K562 (cell line): Measurements from ENCODE around the gene ZNF814. TPM values are rescaled to one million over a fixed set of nuclear protein-coding genes. Genes with fewer than 3 reads are reported as not detected.

Source experiments
- ADNP ChIP-seq: fragments of 200-800 bp; sonication (Bioruptor generic); IDR thresholded peaks from 2 replicates; pipeline ENCODE4 v1.6.1; 2016; ENCODE audit warnings: missing genetic modification characterization, missing compliant biosample characterization
- ARNT ChIP-seq, 2 experiments: fragments of 450-650 bp; IDR thresholded peaks; 2 replicates each; pipeline ENCODE4 v1.6.1; 2016; ENCODE audit warnings: mild to moderate bottlenecking in 1 of 2
- BHLHE40 ChIP-seq: IDR thresholded peaks from 2 replicates; pipeline ENCODE4 v1.6.1; 2011; ENCODE audit warnings: low read length, improper control_type of control experiment
- KLF13 ChIP-seq: fragments of 450-650 bp; IDR thresholded peaks from 2 replicates; pipeline ENCODE4 v1.6.1; 2016; ENCODE audit warnings: missing genetic modification characterization, low read depth, mild to moderate bottlenecking, missing compliant biosample characterization, moderate library complexity, borderline replicate concordance
- NR2C1 ChIP-seq, 2 experiments: fragments of 450-650 bp; IDR thresholded peaks; 2 replicates each; pipeline ENCODE4 v1.6.1; 2017; ENCODE audit warnings: mild to moderate bottlenecking in 2 of 2, antibody characterized with exemption in 1 of 2, inconsistent platforms in 1 of 2, missing compliant biosample characterization in 1 of 2, missing genetic modification characterization in 1 of 2
- POLR2H ChIP-seq: IDR thresholded peaks from 2 replicates; pipeline ENCODE4 v1.6.1; 2016; ENCODE audit warnings: missing genetic modification characterization, low read depth, mild to moderate bottlenecking, control low read depth, missing compliant biosample characterization, moderate library complexity
- TARDBP ChIP-seq: fragments of 450-650 bp; IDR thresholded peaks from 2 replicates; pipeline ENCODE4 v1.6.1; 2016
- polyA plus RNA-seq, 8 experiments: library from polyadenylated mRNA; depleted of rRNA in 4 of 8; stranded (reverse) in 5 of 8; unstranded in 3 of 8; fragments of >200 nt; fragmentation: Nextera tagmentation in 2 of 8; fragmentation: Illumina TruSeq in 1 of 8; extraction: Ambion mirVana in 2 of 8; extraction: Trizol in 1 of 8; gene quantifications; 2 replicates each; pipeline versions ENCODE4 v1.2.1 to v1.2.3, GENCODE V29; 2011 to 2014; ENCODE audit warnings: inconsistent platforms in 1 of 8, missing spikeins in 1 of 8
- total RNA-seq, 7 experiments: library from RNA; depleted of rRNA in 6 of 7; stranded (reverse); fragments of >200 nt in 6 of 7; fragmentation: Illumina TruSeq in 2 of 7; extraction: Trizol in 2 of 7; gene quantifications; 2 replicates each; pipeline versions ENCODE4 v1.2.1 to v1.2.3, GENCODE V29; 2011 to 2021; ENCODE audit warnings: low replicate concordance in 1 of 7
- TF ChIP-seq, protein P1 (sequence below): sonication (generic); formaldehyde crosslinking; IDR thresholded peaks from 2 replicates; pipeline ENCODE4 v1.8.0; 2023; ENCODE audit warnings: mild to moderate bottlenecking, missing genetic modification reagents
- TF ChIP-seq, protein P2 (sequence below): fragments of 250-450 bp; sonication (Bioruptor Pico); IDR thresholded peaks from 2 replicates; pipeline ENCODE4 v1.5.0; 2020; ENCODE audit warnings: mild to moderate bottlenecking, borderline replicate concordance
- TF ChIP-seq, protein P3 (sequence below): sonication (generic); formaldehyde crosslinking; IDR thresholded peaks from 2 replicates; pipeline ENCODE4 v1.8.0; 2022; ENCODE audit warnings: mild to moderate bottlenecking, missing genetic modification reagents, borderline replicate concordance
- TF ChIP-seq, protein P4 (sequence below): sonication (generic); formaldehyde crosslinking; IDR thresholded peaks from 2 replicates; pipeline ENCODE4 v1.8.1; 2023; ENCODE audit warnings: missing genetic modification reagents, mild to moderate bottlenecking, borderline replicate concordance
- TF ChIP-seq, protein P5 (sequence below), 3 experiments: IDR thresholded peaks in 2 of 3; conservative IDR thresholded peaks in 1 of 3; 2 replicates each; pipeline ENCODE4 v1.5.1; 2011 to 2012; ENCODE audit warnings: low read length in 3 of 3, mild to moderate bottlenecking in 3 of 3, control low read depth in 2 of 3, improper control_type of control experiment in 1 of 3, inconsistent platforms in 1 of 3, low read depth in 1 of 3, mixed read lengths in 1 of 3, moderate library complexity in 1 of 3; ENCODE audit not compliant: insufficient read depth in 2 of 3

Gene ZNF814
- total and polyA plus RNA-seq, 9 of the 15 experiments (the other 6 are each of a cell fraction or from before 2014, with no cell fraction given) = 0.42 to 3.5 (median 1.9) TPM

DNA sequence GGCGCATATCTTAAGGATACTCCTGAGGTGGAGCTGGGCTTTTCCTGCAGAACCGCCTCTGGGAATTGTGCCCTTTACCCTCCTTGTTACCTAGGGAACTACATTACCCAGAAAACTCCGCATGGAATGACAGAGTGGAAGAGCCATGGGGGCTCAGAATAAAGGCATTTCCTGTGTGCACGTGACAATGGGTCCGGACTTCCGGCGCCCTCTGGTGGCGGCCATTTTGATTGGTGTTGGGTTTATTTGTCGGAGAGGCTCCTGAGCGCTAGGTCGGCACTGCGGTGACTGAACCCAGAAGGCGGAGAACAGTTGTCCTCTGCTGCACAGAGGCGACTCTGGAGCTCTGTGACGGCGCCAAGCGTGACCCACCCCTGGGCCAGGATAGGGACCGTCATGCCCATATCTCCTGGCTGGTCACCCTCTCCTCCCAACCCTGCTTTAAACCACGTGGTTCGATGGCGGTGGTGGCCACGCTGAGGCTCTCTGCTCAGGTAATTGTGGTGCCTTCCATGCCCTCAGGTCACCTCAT is 58.7 kb downstream of the ZNF814 start, which contains the start of gene ZNF587B (continued):
- TF ChIP-seq, protein P1, sequence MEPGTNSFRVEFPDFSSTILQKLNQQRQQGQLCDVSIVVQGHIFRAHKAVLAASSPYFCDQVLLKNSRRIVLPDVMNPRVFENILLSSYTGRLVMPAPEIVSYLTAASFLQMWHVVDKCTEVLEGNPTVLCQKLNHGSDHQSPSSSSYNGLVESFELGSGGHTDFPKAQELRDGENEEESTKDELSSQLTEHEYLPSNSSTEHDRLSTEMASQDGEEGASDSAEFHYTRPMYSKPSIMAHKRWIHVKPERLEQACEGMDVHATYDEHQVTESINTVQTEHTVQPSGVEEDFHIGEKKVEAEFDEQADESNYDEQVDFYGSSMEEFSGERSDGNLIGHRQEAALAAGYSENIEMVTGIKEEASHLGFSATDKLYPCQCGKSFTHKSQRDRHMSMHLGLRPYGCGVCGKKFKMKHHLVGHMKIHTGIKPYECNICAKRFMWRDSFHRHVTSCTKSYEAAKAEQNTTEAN (CRISPR knock-in tag) = no peak
- TF ChIP-seq TARDBP = no peak
- TF ChIP-seq BHLHE40 = peak; percentile 91
- TF ChIP-seq ADNP = no peak
- TF ChIP-seq ARNT (IDR thresholded peaks at IDR 0.05) = no peak
- no peak for TF ChIP-seq NR2C1 (IDR thresholded peaks at IDR 0.05)
- TF ChIP-seq NR2C1 (tag; IDR thresholded peaks at IDR 0.05) = 0 out of 2 replicates have a peak, but pooled peaks have one; percentile 18
- no peak for TF ChIP-seq POLR2H (tag)
- TF ChIP-seq, protein P2, sequence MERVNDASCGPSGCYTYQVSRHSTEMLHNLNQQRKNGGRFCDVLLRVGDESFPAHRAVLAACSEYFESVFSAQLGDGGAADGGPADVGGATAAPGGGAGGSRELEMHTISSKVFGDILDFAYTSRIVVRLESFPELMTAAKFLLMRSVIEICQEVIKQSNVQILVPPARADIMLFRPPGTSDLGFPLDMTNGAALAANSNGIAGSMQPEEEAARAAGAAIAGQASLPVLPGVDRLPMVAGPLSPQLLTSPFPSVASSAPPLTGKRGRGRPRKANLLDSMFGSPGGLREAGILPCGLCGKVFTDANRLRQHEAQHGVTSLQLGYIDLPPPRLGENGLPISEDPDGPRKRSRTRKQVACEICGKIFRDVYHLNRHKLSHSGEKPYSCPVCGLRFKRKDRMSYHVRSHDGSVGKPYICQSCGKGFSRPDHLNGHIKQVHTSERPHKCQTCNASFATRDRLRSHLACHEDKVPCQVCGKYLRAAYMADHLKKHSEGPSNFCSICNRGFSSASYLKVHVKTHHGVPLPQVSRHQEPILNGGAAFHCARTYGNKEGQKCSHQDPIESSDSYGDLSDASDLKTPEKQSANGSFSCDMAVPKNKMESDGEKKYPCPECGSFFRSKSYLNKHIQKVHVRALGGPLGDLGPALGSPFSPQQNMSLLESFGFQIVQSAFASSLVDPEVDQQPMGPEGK (CRISPR knock-in tag) = no peak
- no peak for TF ChIP-seq KLF13 (tag)
- TF ChIP-seq, protein P3, sequence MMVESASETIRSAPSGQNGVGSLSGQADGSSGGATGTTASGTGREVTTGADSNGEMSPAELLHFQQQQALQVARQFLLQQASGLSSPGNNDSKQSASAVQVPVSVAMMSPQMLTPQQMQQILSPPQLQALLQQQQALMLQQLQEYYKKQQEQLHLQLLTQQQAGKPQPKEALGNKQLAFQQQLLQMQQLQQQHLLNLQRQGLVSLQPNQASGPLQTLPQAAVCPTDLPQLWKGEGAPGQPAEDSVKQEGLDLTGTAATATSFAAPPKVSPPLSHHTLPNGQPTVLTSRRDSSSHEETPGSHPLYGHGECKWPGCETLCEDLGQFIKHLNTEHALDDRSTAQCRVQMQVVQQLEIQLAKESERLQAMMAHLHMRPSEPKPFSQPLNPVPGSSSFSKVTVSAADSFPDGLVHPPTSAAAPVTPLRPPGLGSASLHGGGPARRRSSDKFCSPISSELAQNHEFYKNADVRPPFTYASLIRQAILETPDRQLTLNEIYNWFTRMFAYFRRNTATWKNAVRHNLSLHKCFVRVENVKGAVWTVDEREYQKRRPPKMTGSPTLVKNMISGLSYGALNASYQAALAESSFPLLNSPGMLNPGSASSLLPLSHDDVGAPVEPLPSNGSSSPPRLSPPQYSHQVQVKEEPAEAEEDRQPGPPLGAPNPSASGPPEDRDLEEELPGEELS (CRISPR knock-in tag) = no peak
- TF ChIP-seq, protein P4, sequence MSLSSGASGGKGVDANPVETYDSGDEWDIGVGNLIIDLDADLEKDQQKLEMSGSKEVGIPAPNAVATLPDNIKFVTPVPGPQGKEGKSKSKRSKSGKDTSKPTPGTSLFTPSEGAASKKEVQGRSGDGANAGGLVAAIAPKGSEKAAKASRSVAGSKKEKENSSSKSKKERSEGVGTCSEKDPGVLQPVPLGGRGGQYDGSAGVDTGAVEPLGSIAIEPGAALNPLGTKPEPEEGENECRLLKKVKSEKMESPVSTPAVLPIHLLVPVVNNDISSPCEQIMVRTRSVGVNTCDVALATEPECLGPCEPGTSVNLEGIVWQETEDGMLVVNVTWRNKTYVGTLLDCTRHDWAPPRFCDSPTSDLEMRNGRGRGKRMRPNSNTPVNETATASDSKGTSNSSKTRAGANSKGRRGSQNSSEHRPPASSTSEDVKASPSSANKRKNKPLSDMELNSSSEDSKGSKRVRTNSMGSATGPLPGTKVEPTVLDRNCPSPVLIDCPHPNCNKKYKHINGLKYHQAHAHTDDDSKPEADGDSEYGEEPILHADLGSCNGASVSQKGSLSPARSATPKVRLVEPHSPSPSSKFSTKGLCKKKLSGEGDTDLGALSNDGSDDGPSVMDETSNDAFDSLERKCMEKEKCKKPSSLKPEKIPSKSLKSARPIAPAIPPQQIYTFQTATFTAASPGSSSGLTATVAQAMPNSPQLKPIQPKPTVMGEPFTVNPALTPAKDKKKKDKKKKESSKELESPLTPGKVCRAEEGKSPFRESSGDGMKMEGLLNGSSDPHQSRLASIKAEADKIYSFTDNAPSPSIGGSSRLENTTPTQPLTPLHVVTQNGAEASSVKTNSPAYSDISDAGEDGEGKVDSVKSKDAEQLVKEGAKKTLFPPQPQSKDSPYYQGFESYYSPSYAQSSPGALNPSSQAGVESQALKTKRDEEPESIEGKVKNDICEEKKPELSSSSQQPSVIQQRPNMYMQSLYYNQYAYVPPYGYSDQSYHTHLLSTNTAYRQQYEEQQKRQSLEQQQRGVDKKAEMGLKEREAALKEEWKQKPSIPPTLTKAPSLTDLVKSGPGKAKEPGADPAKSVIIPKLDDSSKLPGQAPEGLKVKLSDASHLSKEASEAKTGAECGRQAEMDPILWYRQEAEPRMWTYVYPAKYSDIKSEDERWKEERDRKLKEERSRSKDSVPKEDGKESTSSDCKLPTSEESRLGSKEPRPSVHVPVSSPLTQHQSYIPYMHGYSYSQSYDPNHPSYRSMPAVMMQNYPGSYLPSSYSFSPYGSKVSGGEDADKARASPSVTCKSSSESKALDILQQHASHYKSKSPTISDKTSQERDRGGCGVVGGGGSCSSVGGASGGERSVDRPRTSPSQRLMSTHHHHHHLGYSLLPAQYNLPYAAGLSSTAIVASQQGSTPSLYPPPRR (CRISPR knock-in tag) = no peak
- TF ChIP-seq, protein P5, sequence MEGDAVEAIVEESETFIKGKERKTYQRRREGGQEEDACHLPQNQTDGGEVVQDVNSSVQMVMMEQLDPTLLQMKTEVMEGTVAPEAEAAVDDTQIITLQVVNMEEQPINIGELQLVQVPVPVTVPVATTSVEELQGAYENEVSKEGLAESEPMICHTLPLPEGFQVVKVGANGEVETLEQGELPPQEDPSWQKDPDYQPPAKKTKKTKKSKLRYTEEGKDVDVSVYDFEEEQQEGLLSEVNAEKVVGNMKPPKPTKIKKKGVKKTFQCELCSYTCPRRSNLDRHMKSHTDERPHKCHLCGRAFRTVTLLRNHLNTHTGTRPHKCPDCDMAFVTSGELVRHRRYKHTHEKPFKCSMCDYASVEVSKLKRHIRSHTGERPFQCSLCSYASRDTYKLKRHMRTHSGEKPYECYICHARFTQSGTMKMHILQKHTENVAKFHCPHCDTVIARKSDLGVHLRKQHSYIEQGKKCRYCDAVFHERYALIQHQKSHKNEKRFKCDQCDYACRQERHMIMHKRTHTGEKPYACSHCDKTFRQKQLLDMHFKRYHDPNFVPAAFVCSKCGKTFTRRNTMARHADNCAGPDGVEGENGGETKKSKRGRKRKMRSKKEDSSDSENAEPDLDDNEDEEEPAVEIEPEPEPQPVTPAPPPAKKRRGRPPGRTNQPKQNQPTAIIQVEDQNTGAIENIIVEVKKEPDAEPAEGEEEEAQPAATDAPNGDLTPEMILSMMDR (IDR thresholded peaks at IDR 0.05 in 2 of 3, conservative IDR thresholded peaks at IDR 0.05 in 1 of 3; ENCODE audit: insufficient read depth in 2 of 3, low read depth in 1 of 3, low read length in 3 of 3) = peak; percentile 50 to 63 (median 55)
